ENCODE results near the gene CUL2. TPM values are rescaled to one million over a fixed set of nuclear protein-coding genes. Genes with fewer than 3 reads are reported as not detected.

The CUL2 gene
- total and polyA plus RNA-seq, 2 of the 4 experiments (the other 2 are of a cell fraction), result 18.9 to 36.6 TPM

GRCh38 chr10:35005868-35006267 is 84.3 kb downstream of the CUL2 start:
- Histone ChIP-seq H4K20me1 (ENCODE audit: insufficient read depth, low read length) (no peaks in the 10 kb centered on the region), H2BK15ac (ENCODE audit: low read depth, low read length) (0 out of 3 replicates have a peak overlapping the region, but pooled peaks have one; percentile 0), H2AK9ac (replicated peaks; ENCODE audit: low read depth, low read length, poor library complexity) (no peak overlapping the region), H3K4ac (ENCODE audit: low read depth, low read length) (peak overlapping the region; percentile 58; the same call in 1 of the 2 replicates), H4K91ac (ENCODE audit: insufficient read depth, low read depth, low read length) (no peak overlapping the region), H3K4me3 (ENCODE audit: insufficient read depth, low read depth, low read length) (no peak overlapping the region), H2BK5ac (ENCODE audit: low read depth, low read length, poor library complexity, severe bottlenecking) (peak overlapping the region; percentile 59), H3K36me3 (ENCODE audit: control insufficient read depth, insufficient read depth, low read length) (peaks cover 7% of the 10 kb centered on the region), H2AK5ac (ENCODE audit: low read depth, low read length) (no peak overlapping the region), H3K4me1 (ENCODE audit: control insufficient read depth, insufficient read depth, low read length) (peaks cover 6% of the 10 kb centered on the region), H3K14ac (replicated peaks; ENCODE audit: low read depth, low read length) (no peak overlapping the region), H3K56ac (ENCODE audit: extremely low read depth, insufficient read depth, low read length) (no peak overlapping the region), H3K27ac (ENCODE audit: insufficient read depth, low read length) (peak overlapping the region; percentile 10; the same call in 1 of the 2 replicates), H3K18ac (ENCODE audit: low read depth, low read length) (no peak overlapping the region), H2BK20ac (ENCODE audit: low read depth, low read length) (peak overlapping the region; percentile 51; the same call in 1 of the 2 replicates), H3K27me3 (ENCODE audit: control insufficient read depth, insufficient read depth, low read length) (no peaks in the 10 kb centered on the region), H3K4me2 (ENCODE audit: low read depth, low read length) (no peak overlapping the region; the same call in 1 of the 2 replicates), H3K79me1 (ENCODE audit: low read depth in 1 of 2, low read length in 2 of 2) (peaks cover 0 to 6% of the 10 kb centered on the region in 2 experiments; a peak in 1 of 4 replicates), H3K9ac (ENCODE audit: low read depth, low read length) (no peak overlapping the region), H4K8ac (ENCODE audit: low read depth in 2 of 2, low read length in 2 of 2) (0 out of 4 replicates have a peak overlapping the region, but pooled peaks of 1 of the 2 experiments have one; percentile 17), H3K9me3 (ENCODE audit: control insufficient read depth, insufficient read depth, low read length) (no peaks in the 10 kb centered on the region), H2AFZ (replicated peaks; ENCODE audit: low read length, poor library complexity) (no peak overlapping the region), H4K5ac (ENCODE audit: low read depth, low read length) (no peak overlapping the region), H2BK120ac (ENCODE audit: low read depth, low read length) (0 out of 2 replicates have a peak overlapping the region, but pooled peaks have one; percentile 43), H3K23ac (ENCODE audit: low read depth, low read length) (no peak overlapping the region), H3K9me1 (ENCODE audit: insufficient read depth, low read length) (peaks cover 15% of the 10 kb centered on the region)
- DNase-seq, result peak; percentile 98
- in situ Hi-C loops (cut with MboI; ENCODE audit: low sequenced_read_pairs), result loop anchor here (25.0 kb wide), 1 partner anchor 344 kb away; no protein-coding TSS in a partner anchor
- 47% methylated on average over 4 of the region's 8 CpGs; no CpG with 5 or more reads in 1 of the 2 experiments for WGBS, 2 experiments (ENCODE audit: extremely low coverage in 2 of 2, insufficient read length in 1 of 2)
- POLR2A ChIA-PET (ENCODE audit: unreplicated experiment), result no interaction called here
- dilution Hi-C loops (cut with HindIII; ENCODE audit: low sequenced_read_pairs, unreplicated experiment), result no loop called here
- BruUV-seq (replicated peaks), result no TSS peak
- intact Hi-C loops (cut with micrococcal nuclease), result no loop called here
- TF ChIP-seq MAFK (IDR thresholded peaks at IDR 0.05; ENCODE audit: low read depth, low read length) (peak; percentile 65), CTCF (conservative IDR thresholded peaks at IDR 0.05; ENCODE audit: low read depth, low read length) (no peak), BHLHE40 (IDR thresholded peaks at IDR 0.05; ENCODE audit: low read depth, low read length) (peak; percentile 96), MAZ (IDR thresholded peaks at IDR 0.05; ENCODE audit: borderline replicate concordance, low read depth, low read length) (no peak), NFE2L2 (IDR thresholded peaks at IDR 0.05; ENCODE audit: low read depth, low read length) (peak; percentile 31; the same call in 1 of the 2 replicates), CEBPB (IDR thresholded peaks at IDR 0.05; ENCODE audit: low read depth, low read length) (peak; percentile 92), RCOR1 (IDR thresholded peaks at IDR 0.05; ENCODE audit: insufficient replicate concordance, low read length) (peak; percentile 84), FOS (IDR thresholded peaks at IDR 0.05; ENCODE audit: low read depth, low read length) (peak; percentile 47)
- peak; percentile 74 for ATAC-seq (ENCODE audit: low read depth)
- CTCF ChIA-PET, result no interaction called here

Data from IMR-90 (cell line).